Left cardiac atrium (tissue), 4 donors: Measurements from ENCODE around the gene TBL1X. TPM values are rescaled to one million over a fixed set of nuclear protein-coding genes. Genes with fewer than 3 reads are reported as not detected.
A peak's percentile ranks its signal among the peaks of the same experiment; 100 is the strongest.
"Not testable (repeated sequence)": the region's sequence is repeated elsewhere in the genome, so short reads cannot be mapped to it uniquely, and the experiment has no call there.

Experiments used
- ATAC-seq, 2 donors: fragments of 200-7000 bp; cut with Tn5 transposase; one replicate each; pipeline ENCODE4 v1.9.1; 2020; ENCODE audit warnings: mild to moderate bottlenecking in 2 of 2, moderate library complexity in 2 of 2
- DNase-seq: peaks from one replicate; pipeline ENCODE4 v3.0.0-alpha.2; 2020
- intact Hi-C, 2 donors: fragments of 100-400 bp; cut with DNase I; formaldehyde crosslinking; loops; one replicate each; pipeline versions ENCODE4 v1.14.1 to v1.15.1; 2022 to 2023
- total RNA-seq, 2 donors: library from RNA; stranded (reverse); fragmentation: NEBNext Ultra II Directional; extraction: Animal tissue kit (Norgen Biotek cat#: 25700); gene quantifications; one replicate each; pipeline ENCODE4 v1.2.1, GENCODE V29; 2021
- donor health status: DM: no; HTN: yes; CAD: no.
- donor health status: DM: no; HTN: yes; CAD: no; lungs with severe emphysema.
- donor health status: DM: yes; HTN: yes; CAD: no.
- donor health status: Dilated cardiomyopathy.

The TBL1X gene
- total RNA-seq, 2 donors from 2014 or later, result 9.4 to 16.7 TPM

GRCh38 chrX:9757366-9757765, 292.5 kb downstream of the TBL1X start:
- DNase-seq (no peak), ATAC-seq (no peak)
- intact Hi-C loops, result no loop called here

- no peak for DNase-seq
- intact Hi-C loops, result no loop called here
- no peak for ATAC-seq
These were observed 293.3 kb downstream of the TBL1X start for GRCh38 chrX:9758021-9758638.

- intact Hi-C loops, result no loop called here
- no peak for ATAC-seq
- no peak for DNase-seq
These were observed 294.5 kb downstream of the TBL1X start for GRCh38 chrX:9759337-9759736.

GRCh38 chrX:9765072-9765736, 300.3 kb downstream of the TBL1X start:
- ATAC-seq, result no peak
- no peak for DNase-seq
- intact Hi-C loops, result no loop called here

GRCh38 chrX:9765737-9766097, 300.9 kb downstream of the TBL1X start, which contains the start of gene GPR143:
Gene GPR143 (minus strand): TSS chrX:9765847. CDS start chrX:9765817, 30 bp downstream.
- DNase-seq, result no peak
- intact Hi-C loops, result no loop called here
- ATAC-seq, result peak in 1 of 2 donors; percentile 37

- intact Hi-C loops, result no loop called here
These were observed 302.5 kb downstream of the TBL1X start for GRCh38 chrX:9767375-9767774.

GRCh38 chrX:9768321-9768839, 303.5 kb downstream of the TBL1X start:
- DNase-seq, ATAC-seq, intact Hi-C loops: not testable (repeated sequence)

More at GRCh38 chrX:9767375-9767774, 302.5 kb downstream of the TBL1X start:
- no peak for ATAC-seq
- DNase-seq, result no peak

- intact Hi-C loops, result no loop called here
- ATAC-seq, result no peak
- no peak for DNase-seq
These were observed 305.5 kb downstream of the TBL1X start for GRCh38 chrX:9770319-9770718.

GRCh38 chrX:9772943-9773342, 308.1 kb downstream of the TBL1X start:
- no peak for ATAC-seq
- intact Hi-C loops, result no loop called here

GRCh38 chrX:9775930-9776329, 311.1 kb downstream of the TBL1X start:
- ATAC-seq (no peak), DNase-seq (no peak)
- intact Hi-C loops, result no loop called here

More at GRCh38 chrX:9772943-9773342, 308.1 kb downstream of the TBL1X start:
- no peak for DNase-seq

- intact Hi-C loops, result no loop called here
- no peak for DNase-seq
- ATAC-seq, result no peak
These were observed 317.1 kb downstream of the TBL1X start for GRCh38 chrX:9781941-9782340.

GRCh38 chrX:9784332-9784731, 319.5 kb downstream of the TBL1X start:
- DNase-seq (no peak), ATAC-seq (no peak)
- intact Hi-C loops, result no loop called here

GRCh38 chrX:9785254-9785943, 320.5 kb downstream of the TBL1X start:
- DNase-seq (no peak), ATAC-seq (peak in 1 of 2 donors; percentile 23)
- intact Hi-C loops, result no loop called here

GRCh38 chrX:9785944-9786797, 321.3 kb downstream of the TBL1X start, which contains the start of gene SHROOM2:
Gene SHROOM2 (plus strand): TSS chrX:9786429. CDS start chrX:9786546, 117 bp downstream.
- ATAC-seq, result peak; percentile 43 to 58
- intact Hi-C loops, result no loop called here
- peak; percentile 33 for DNase-seq

GRCh38 chrX:9786798-9787635, 322.2 kb downstream of the TBL1X start:
- ATAC-seq (peak; percentile 29 to 41), DNase-seq (no peak)
- intact Hi-C loops, result no loop called here

- no peak for ATAC-seq
- no peak for DNase-seq
- intact Hi-C loops, result no loop called here
These were observed 324.1 kb downstream of the TBL1X start for GRCh38 chrX:9788911-9789310.

GRCh38 chrX:9789555-9789954, 324.7 kb downstream of the TBL1X start:
- no peak for ATAC-seq
- intact Hi-C loops, result no loop called here
- DNase-seq, result no peak
